ENCODE results near the gene SEPTIN10.

GRCh38 chr2:109630441-109631430, 17.0 kb upstream of the SEPTIN10 start:
- TF ChIP-seq EP300 (IDR thresholded peaks at IDR 0.05) (no peak), POLR2A (IDR thresholded peaks at IDR 0.05) (no peak)
- TF ChIP-seq, protein P1, sequence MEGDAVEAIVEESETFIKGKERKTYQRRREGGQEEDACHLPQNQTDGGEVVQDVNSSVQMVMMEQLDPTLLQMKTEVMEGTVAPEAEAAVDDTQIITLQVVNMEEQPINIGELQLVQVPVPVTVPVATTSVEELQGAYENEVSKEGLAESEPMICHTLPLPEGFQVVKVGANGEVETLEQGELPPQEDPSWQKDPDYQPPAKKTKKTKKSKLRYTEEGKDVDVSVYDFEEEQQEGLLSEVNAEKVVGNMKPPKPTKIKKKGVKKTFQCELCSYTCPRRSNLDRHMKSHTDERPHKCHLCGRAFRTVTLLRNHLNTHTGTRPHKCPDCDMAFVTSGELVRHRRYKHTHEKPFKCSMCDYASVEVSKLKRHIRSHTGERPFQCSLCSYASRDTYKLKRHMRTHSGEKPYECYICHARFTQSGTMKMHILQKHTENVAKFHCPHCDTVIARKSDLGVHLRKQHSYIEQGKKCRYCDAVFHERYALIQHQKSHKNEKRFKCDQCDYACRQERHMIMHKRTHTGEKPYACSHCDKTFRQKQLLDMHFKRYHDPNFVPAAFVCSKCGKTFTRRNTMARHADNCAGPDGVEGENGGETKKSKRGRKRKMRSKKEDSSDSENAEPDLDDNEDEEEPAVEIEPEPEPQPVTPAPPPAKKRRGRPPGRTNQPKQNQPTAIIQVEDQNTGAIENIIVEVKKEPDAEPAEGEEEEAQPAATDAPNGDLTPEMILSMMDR (IDR thresholded peaks at IDR 0.05), result no peak

Measured in tibial nerve (tissue), 4 donors.